ENCODE measurements around the gene HS1BP3. TPM values are rescaled to one million over a fixed set of nuclear protein-coding genes. Genes with fewer than 3 reads are reported as not detected.
A peak's percentile ranks its signal among the peaks of the same experiment; 100 is the strongest.

Gene HS1BP3
- total RNA-seq, 1 experiment from 2014 or later, result 19.6 TPM

- no peak overlapping the region for H3K27ac ChIP-seq (ENCODE audit: low read length)
- H3K36me3 ChIP-seq (ENCODE audit: low read depth, low read length), result no peaks in the 10 kb centered on the region
- H3F3A ChIP-seq (ENCODE audit: low read length, unreplicated experiment), result no peaks in the 10 kb centered on the region
- ATAC-seq (peak; percentile 86), DNase-seq (peak; percentile 78)
- no peaks in the 10 kb centered on the region for H4K20me1 ChIP-seq (ENCODE audit: low read length)
- H3K4me1 ChIP-seq (ENCODE audit: insufficient read depth, low read length), result peaks cover 9% of the 10 kb centered on the region
- POLR2A ChIA-PET (ENCODE audit: unreplicated experiment), result no interaction called here
- peaks cover 16% of the 10 kb centered on the region for H3K27me3 ChIP-seq (ENCODE audit: low read length)
- TF ChIP-seq CTCF (conservative IDR thresholded peaks at IDR 0.05; ENCODE audit: low read depth, low read length), result no peak
- TF ChIP-seq EZH2 (IDR thresholded peaks at IDR 0.05; ENCODE audit: low read length, unreplicated experiment), result no peak
- TF ChIP-seq EZH2phosphoT487 (IDR thresholded peaks at IDR 0.05; ENCODE audit: borderline replicate concordance, low read length), result no peak
- H2AFZ ChIP-seq (ENCODE audit: low read length), result peak overlapping the region; percentile 11; the same call in 1 of the 2 replicates
- intact Hi-C loops (cut with micrococcal nuclease), result no loop called here
- H3K9me3 ChIP-seq (ENCODE audit: low read length), result no peaks in the 10 kb centered on the region
- H3K4me3 ChIP-seq (ENCODE audit: low read length), result no peak overlapping the region
- no peaks in the 10 kb centered on the region for H3K9me2 ChIP-seq (replicated peaks; ENCODE audit: low read length)
- peak overlapping the region; percentile 19; the same call in 1 of the 2 replicates for H3K4me2 ChIP-seq (ENCODE audit: low read length)
- CTCF ChIA-PET, result interaction anchor here (1.7 kb wide), 1 partner anchor 14 kb away, joined by 20 read pairs; no protein-coding TSS in a partner anchor
- no peaks in the 10 kb centered on the region for H3K79me2 ChIP-seq (ENCODE audit: low read length)
- H3K9ac ChIP-seq (ENCODE audit: low read length), result no peak overlapping the region
- BruUV-seq (replicated peaks), result no TSS peak
These were observed 24.2 kb upstream of the HS1BP3 start for GRCh38 chr2:20674974-20675679.

GRCh38 chr2:20674309-20674965 is 23.5 kb upstream of the HS1BP3 start:
- Histone ChIP-seq H4K20me1 (ENCODE audit: low read length) (no peaks in the 10 kb centered on the region), H3K4me2 (ENCODE audit: low read length) (0 out of 2 replicates have a peak overlapping the region, but pooled peaks have one; percentile 19), H3K27me3 (ENCODE audit: low read length) (peaks cover 9% of the 10 kb centered on the region; the same call in 1 of the 2 replicates), H3K79me2 (ENCODE audit: low read length) (no peaks in the 10 kb centered on the region), H3K27ac (ENCODE audit: low read length) (no peak overlapping the region), H3K4me3 (ENCODE audit: low read length) (no peak overlapping the region), H3K36me3 (ENCODE audit: low read depth, low read length) (no peaks in the 10 kb centered on the region), H3K9me3 (ENCODE audit: low read length) (no peaks in the 10 kb centered on the region), H3K9ac (ENCODE audit: low read length) (no peak overlapping the region), H2AFZ (ENCODE audit: low read length) (no peak overlapping the region), H3K4me1 (ENCODE audit: insufficient read depth, low read length) (peaks cover 9% of the 10 kb centered on the region), H3F3A (ENCODE audit: low read length, unreplicated experiment) (no peaks in the 10 kb centered on the region), H3K9me2 (replicated peaks; ENCODE audit: low read length) (no peaks in the 10 kb centered on the region)
- ChIA-PET CTCF (interaction anchor here (1.7 kb wide), 1 partner anchor 13 kb away, joined by 20 read pairs; no protein-coding TSS in a partner anchor), POLR2A (ENCODE audit: unreplicated experiment) (no interaction called here)
- ATAC-seq (no peak), DNase-seq (no peak)
- TF ChIP-seq EZH2phosphoT487 (IDR thresholded peaks at IDR 0.05; ENCODE audit: borderline replicate concordance, low read length) (no peak), CTCF (conservative IDR thresholded peaks at IDR 0.05; ENCODE audit: low read depth, low read length) (no peak), EZH2 (IDR thresholded peaks at IDR 0.05; ENCODE audit: low read length, unreplicated experiment) (no peak)
- intact Hi-C loops (cut with micrococcal nuclease), result no loop called here
- no TSS peak for BruUV-seq (replicated peaks)

All from PC-3 (cell line).